IPS-11a (cell line): ENCODE data around the gene LRRTM3.
A peak's percentile ranks its signal among the peaks of the same experiment; 100 is the strongest.

Experiments
- H3K4me3 ChIP-seq: one replicate; pipeline ENCODE4 v1.5.1; 2013; ENCODE audit warnings: low read depth, low read length, control low read depth

LRRTM3 gene

DNA sequence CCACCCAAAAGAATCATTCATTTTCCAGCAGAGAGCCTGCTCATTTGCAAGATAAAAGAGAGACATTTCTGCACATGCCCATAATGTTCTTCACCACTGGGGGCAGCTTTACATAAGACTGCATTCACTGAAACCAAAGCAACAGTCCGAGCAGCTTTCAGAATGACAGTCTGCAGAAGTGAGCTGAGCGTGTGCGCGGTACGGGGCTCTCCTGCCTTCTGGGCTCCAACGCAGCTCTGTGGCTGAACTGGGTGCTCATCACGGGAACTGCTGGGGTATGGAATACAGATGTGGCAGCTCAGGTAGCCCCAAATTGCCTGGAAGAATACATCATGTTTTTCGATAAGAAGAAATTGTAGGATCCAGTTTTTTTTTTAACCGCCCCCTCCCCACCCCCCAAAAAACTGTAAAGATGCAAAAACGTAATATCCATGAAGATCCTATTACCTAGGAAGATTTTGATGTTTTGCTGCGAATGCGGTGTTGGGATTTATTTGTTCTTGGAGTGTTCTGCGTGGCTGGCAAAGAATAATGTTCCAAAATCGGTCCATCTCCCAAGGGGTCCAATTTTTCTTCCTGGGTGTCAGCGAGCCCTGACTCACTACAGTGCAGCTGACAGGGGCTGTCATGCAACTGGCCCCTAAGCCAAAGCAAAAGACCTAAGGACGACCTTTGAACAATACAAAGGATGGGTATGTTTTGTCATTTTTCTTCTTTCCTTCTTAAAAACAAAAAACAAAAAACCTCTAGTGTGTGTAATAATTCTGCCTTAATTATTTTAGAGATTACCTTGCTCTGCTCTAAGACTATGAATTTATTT, at the start of gene LRRTM3:
LRRTM3 (plus strand) TSS at position 141 of the 820 bp plus-strand sequence.
- no peak within 1 kb of the TSS for H3K4me3 ChIP-seq

DNA sequence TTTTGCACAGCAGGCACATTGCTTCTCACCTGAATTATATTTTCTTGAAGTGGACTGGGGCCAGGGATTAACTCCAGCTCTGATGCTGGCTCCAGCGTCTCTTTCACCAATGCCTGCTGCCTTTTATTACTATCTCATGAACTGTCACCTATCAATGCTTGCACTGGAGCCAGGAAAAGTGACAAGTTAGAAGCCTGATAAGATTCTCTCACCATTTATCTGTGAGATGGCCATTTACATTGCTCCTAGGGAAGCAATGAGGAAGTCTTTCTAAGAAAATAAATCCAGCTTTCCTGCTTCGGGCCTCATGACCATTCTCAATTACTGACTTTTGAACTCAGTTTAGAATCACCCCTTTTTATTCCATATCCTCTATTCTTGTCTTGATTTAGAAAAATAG, 48.5 kb upstream of the LRRTM3 start:
- no peak overlapping the region for H3K4me3 ChIP-seq

DNA sequence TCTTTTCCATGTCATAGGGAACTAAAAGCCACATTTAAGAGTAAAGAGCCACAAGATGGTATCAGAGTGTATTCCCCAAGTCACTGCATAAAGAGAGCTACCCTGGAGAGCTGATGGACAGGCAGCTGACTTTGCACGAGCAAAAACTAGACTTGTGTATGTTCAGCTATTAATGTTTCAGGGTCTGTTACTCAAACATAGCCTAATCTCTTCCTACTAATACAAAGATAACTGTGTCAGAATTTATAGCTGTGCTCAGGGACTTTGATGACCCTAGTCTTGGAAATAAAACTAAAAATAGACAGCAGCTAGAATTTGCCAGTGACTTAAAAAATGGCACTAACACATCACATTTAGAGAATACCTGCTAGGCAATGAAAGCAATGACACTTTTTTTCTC, 45.5 kb upstream of the LRRTM3 start:
- H3K4me3 ChIP-seq: no peak overlapping the region

DNA sequence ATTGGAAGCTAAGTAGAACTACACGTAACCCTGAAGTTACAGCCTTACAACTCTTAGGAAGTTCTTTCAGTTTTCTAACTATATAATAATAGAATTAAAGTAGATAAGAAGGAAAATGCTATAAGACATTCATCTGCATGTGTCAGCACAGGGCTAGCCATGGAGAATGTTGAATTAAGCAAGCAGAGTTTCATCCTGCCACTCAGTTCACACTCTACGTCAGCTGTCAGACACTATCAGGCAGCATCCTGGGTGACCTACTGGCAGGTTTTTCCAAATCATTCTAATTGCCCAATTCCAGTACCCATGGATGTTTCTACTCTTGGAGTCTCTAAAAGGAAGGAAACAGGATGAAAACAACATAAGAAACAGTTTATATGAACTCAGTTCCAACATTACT, 45.0 kb upstream of the LRRTM3 start:
- no peak overlapping the region for H3K4me3 ChIP-seq

DNA sequence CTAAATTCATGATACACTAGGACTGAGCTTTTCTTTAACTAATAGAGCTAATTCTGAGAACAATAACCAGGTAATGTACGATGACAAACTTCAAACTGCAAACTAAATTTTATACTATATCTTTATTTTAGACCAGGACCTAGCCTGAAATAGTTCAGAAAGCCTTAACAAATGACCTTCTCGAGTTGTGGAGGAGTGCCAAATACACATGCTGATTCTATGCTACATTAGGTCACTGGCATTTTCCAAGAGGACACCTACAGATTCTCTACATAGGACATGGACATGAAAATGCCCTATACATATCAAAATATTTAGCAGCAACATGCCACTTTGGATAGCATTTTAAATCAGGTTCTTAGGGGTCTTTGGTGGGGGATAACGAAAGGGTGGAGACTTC, 44.0 kb upstream of the LRRTM3 start:
- no peak overlapping the region for H3K4me3 ChIP-seq

DNA sequence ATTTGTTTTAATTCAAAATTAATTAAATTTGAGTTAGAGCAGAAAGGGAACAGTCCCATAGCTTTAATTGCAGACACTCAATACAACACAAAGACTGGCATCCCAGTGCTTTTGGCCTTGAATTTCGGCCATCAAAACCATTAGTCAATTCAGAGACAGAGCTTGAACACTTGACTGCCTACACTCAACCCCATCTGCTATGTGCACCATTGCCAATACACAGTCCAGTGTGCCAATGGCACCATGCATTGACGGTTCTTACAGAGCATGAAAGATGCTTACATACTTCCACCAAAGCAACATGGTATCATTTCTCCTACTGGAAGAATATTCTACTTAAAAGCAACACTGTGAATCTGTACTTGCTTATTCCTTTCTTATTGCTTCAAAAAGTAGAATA, 43.6 kb upstream of the LRRTM3 start:
- H3K4me3 ChIP-seq: no peak overlapping the region

DNA sequence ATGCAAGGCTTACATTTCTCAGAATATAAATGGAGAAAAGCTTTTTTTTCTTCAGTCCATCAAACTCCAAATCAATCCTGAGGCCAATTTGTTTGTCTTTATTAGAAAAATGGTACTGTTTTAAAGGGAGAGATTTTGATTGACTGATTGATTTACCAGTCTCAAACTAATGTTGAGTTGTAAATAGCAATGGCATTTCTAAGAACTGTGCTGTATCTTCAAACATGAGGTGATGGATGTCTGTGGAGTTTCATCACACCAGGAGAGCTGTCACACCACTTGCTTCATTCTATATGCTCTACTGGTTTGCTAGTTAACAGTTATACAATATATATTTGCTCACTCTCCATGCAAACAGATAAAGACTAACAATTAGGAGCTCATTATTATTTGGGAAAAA, 39.0 kb upstream of the LRRTM3 start:
- H3K4me3 ChIP-seq: no peak overlapping the region

DNA sequence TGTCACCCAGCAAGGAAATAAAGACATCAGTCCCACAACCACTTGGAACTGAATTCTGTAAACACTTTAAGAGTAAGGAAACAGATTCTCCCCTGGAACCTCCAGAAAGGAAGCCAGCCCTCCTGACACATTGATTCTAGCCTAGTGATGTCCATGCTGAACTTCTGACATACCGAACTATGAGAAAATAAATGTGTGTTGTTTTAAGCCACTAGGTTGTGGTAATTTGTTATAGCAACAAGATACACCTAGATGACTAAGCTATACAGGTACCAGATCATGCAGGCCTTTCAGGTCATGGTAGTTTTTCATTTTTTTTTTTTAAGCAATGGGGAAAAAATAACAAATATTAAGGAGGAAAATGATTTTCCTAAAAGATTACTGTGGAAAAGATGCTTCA, 37.6 kb upstream of the LRRTM3 start:
- H3K4me3 ChIP-seq: no peak overlapping the region

DNA sequence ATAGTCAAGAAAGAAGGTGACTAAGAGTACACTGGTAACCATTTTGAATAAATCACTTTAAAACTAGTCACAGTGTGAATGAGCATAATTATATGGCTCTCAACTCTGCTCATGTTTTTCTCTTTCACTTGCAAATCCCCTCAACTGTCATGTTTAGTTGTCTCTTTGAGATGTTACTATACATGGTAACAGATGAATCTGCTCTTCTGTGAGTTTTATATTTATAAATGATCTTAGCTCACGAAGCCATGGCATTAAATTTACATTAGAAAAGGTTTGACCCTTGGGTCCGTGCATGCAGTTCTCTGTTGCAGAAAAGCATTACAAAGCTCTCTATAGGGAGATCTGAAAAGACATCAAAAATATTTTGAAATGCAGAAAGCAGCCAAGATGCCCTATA, 33.0 kb upstream of the LRRTM3 start:
- H3K4me3 ChIP-seq: no peak overlapping the region

DNA sequence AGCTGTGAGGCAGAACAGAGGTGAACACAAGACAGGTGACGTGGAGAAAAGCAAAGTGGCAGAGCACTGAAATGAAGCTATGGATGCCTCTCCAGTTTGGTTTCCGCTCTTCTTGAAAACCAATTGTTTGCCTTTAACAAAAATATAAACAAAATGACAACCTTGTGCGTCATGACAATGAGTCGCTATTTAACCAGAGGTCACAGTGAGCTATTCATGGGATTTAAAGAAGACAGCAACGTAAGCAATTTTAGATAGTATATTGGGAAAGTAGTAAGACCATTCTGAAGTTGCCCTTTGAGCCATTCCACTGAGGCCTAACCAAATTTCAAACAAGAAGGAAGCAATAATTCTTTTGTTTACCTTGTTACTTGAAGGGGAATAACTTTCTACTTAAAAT, 15.2 kb upstream of the LRRTM3 start:
- H3K4me3 ChIP-seq: no peak overlapping the region

DNA sequence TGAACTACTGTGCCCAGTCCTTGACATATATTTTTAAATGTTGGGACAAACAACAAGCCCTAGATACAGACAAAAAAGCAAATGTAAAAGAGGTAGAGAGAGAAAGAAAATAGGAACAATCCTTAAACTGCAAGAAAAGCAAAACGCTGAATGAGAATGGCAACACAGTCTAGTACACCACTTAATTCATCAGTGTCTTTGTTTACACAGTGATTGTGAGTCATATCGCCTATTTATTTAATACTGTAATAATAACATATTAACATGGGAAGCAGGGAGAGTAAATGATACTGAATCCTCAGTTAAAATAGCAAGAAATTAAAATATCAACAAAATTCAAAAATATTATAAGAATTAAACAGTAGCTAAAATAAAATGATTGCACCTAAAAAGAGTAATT, 9.8 kb upstream of the LRRTM3 start:
- H3K4me3 ChIP-seq: no peak overlapping the region

DNA sequence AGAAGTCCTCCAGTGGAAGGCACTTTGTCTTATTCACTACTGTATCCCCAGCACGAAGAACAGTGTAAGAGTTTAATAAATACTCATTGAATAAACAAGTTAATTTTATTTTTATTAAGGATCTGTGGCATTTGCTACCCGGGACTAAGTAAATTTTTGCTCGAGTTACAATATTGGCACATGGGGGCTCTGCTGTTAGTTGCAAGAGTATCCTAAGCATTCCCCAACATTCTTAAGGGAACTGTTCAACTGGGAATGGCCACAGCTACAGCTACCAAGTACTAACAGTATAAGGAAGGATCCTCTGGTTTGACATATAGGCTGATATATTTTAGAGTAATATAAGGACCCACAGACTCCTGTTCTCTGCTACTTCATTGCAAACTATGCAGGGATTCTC, 8.7 kb upstream of the LRRTM3 start:
- H3K4me3 ChIP-seq: no peak overlapping the region

DNA sequence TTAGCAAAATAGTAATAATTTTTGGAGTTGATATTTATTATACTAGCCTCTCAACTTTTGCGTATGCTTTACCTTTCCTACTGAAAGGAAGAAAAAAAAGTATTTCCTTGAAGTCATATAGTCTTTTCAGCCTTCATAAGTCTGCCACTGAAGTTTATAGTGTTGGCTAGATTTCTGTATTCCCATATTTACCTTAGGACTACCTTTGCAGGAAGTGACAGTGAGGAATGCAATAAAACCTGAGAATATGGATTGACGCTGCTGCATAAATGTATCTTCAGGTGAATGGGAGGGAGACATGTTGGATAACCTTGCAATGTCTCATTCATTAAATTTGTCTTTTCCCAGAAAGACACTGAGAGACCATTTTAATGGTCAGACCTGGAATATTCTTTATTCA, 6.6 kb upstream of the LRRTM3 start:
- no peak overlapping the region for H3K4me3 ChIP-seq

DNA sequence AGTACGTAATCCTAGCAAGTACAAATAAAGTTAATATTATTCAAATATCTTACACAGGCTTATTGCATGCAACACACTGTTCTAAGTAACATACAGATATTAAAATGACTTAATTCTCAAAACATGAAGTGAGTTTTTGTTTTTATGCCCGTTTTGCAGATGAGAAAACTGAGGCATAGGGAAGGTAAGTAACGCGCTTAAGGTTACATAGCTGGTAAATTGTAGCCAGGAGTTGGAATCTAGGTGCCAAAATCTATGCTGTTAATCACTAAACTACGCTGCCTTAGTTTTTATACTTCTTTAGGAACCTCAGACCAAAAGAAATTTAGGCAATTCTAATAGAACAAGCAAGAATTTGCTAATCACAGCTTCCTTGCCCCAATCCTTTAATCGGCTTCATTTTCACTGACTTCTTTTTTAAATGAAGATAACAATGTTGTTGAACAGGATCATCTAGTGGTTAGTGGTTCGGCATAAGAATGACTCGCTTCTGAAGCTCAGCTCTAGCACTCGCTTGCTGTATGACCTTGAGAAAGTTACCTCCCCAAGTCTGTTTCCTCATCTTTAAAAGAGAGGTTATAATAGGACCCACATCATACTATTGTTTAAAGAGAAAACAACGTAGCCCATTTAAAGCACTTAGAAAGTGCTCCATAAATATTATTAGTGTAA, 1.0 kb upstream of the LRRTM3 start:
- H3K4me3 ChIP-seq: no peak overlapping the region

DNA sequence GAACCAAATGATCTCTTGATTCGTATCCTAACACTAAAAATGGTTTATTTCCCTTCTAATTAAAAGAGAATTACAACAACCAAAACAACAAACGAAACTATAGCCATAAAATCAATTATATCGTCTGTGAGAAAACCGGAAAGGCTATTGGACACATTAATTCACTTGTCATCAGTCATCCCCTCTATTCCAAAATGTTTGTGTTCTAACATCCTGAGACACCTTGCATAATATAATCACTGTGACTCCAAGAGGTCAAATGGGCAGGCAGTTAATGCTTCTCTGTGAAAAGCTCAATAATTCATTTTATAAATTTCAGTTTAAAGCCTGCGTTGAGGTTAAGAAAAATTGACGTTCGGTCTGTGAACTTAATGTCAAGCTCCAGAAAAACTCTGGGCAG, 463 bp upstream of the LRRTM3 start:
- no peak overlapping the region for H3K4me3 ChIP-seq

DNA sequence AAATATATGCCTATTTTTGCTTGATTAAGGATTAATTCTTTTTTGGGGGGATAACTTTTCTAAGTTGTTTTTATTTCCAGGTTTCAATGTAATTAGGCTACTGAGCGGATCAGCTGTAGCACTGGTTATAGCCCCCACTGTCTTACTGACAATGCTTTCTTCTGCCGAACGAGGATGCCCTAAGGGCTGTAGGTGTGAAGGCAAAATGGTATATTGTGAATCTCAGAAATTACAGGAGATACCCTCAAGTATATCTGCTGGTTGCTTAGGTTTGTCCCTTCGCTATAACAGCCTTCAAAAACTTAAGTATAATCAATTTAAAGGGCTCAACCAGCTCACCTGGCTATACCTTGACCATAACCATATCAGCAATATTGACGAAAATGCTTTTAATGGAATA, 1.0 kb downstream of the LRRTM3 start:
- no peak overlapping the region for H3K4me3 ChIP-seq

DNA sequence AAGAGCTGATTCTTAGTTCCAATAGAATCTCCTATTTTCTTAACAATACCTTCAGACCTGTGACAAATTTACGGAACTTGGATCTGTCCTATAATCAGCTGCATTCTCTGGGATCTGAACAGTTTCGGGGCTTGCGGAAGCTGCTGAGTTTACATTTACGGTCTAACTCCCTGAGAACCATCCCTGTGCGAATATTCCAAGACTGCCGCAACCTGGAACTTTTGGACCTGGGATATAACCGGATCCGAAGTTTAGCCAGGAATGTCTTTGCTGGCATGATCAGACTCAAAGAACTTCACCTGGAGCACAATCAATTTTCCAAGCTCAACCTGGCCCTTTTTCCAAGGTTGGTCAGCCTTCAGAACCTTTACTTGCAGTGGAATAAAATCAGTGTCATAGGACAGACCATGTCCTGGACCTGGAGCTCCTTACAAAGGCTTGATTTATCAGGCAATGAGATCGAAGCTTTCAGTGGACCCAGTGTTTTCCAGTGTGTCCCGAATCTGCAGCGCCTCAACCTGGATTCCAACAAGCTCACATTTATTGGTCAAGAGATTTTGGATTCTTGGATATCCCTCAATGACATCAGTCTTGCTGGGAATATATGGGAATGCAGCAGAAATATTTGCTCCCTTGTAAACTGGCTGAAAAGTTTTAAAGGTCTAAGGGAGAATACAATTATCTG, 1.6 kb downstream of the LRRTM3 start:
- peak overlapping the region; percentile 34 for H3K4me3 ChIP-seq

DNA sequence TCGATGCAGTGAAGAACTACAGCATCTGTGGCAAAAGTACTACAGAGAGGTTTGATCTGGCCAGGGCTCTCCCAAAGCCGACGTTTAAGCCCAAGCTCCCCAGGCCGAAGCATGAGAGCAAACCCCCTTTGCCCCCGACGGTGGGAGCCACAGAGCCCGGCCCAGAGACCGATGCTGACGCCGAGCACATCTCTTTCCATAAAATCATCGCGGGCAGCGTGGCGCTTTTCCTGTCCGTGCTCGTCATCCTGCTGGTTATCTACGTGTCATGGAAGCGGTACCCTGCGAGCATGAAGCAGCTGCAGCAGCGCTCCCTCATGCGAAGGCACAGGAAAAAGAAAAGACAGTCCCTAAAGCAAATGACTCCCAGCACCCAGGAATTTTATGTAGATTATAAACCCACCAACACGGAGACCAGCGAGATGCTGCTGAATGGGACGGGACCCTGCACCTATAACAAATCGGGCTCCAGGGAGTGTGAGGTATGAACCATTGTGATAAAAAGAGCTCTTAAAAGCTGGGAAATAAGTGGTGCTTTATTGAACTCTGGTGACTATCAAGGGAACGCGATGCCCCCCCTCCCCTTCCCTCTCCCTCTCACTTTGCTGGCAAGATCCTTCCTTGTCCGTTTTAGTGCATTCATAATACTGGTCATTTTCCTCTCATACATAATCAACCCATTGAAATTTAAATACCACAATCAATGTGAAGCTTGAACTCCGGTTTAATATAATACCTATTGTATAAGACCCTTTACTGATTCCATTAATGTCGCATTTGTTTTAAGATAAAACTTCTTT, 2.3 kb downstream of the LRRTM3 start:
- peak overlapping the region; percentile 34 for H3K4me3 ChIP-seq

DNA sequence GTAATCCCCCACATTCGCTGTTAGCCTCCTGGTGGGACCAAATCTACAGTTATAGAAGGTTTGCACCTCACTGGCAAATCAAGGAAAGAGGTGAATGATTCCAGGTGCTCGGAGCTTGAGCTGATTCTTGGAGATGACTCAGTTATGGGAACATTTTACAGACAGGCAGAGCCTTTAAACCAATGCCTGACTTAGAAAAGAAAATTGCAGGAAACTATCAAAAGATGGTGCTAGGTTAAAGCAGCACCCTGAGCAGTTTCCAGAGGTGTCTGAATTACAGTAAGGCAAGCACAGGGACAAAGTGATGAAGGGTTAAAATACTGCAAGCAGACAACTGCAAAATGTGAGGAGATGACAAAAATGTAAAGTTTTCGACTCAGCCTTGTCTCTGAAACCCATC, 2.9 kb downstream of the LRRTM3 start:
- H3K4me3 ChIP-seq: no peak overlapping the region

DNA sequence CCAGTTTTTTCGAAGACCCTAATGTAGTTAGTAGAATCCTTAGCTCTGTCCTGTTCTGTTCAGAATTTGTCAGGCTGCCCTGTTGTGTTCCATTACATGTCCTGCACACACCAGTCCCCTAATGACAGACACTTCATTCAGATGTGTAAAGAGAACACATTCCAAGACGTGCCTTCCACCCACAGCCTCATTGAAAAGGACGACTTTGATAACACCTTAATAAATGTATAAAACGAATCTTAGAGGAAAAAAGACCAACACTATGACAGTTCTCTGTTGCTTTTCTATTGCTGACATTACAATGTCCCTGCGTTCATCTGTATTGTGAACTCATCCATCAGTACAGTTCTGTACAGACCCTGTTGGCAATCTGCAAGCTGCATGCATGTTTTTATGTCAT, 3.5 kb downstream of the LRRTM3 start:
- no peak overlapping the region for H3K4me3 ChIP-seq

DNA sequence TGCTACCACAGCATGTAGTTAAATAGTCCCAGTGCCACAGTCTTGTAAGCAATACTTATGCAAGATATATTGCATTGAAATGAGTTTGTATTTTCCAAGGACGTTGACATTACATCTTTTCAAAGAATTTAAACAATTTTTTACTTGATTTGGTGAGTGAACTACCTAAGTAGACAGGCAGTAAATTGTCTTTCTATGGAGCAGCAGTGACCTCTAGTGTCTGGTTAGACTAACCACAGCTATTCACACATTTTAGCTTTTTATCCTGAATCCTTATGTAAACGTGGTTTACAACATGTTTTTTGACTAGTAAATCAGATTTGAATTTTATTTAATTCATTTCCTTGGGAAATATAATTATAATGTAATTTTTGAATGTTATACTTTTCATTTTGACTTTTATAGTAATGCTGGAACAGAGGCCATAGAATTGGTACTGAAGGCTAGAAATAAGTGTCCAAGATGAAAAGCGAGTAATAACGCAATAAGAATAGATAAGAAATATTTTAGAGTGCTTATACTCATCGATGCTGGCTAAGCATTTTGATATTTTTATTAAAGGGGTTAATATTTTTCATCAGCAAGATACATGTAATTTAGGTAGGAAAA, 5.6 kb downstream of the LRRTM3 start:
- no peak overlapping the region for H3K4me3 ChIP-seq
